DOHH2 (cell line): Measurements from ENCODE around the gene ZKSCAN3.

Experiments used
- EZH2phosphoT487 ChIP-seq: fragments of 200-600 bp; sonication (generic); IDR thresholded peaks from 2 replicates; pipeline ENCODE4 v1.6.1; 2017; ENCODE audit warnings: borderline replicate concordance, mild to moderate bottlenecking, antibody characterized with exemption, low read length, moderate library complexity, mixed read lengths
- TF ChIP-seq, protein P1 (sequence below): fragments of 200-600 bp; sonication (generic); IDR thresholded peaks from one replicate; pipeline ENCODE4 v1.5.1; 2014; ENCODE audit warnings: antibody characterized with exemption, mild to moderate bottlenecking, low read depth, low read length; ENCODE audit not compliant: poor library complexity, severe bottlenecking

DNA sequence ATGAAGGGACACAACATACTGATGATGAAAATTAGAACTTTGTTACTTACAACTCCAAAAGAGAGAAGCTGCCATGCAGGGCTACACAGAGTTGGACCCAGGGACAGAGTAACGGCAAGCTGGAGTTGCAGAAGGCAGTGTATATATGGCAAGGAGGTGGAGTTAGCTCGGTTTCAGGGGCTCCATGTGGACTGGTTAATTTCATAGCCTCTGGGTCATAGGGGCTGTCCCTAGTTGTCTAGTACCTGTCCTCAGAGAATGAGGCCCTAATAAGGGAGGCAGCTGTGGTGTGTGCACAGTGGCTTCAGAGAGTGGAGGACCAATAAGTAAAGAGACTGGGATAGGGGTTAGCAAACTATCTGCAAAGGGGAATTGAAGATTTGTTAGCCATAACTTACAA is 57.7 kb downstream of the ZKSCAN3 start:
- TF ChIP-seq, protein P1, sequence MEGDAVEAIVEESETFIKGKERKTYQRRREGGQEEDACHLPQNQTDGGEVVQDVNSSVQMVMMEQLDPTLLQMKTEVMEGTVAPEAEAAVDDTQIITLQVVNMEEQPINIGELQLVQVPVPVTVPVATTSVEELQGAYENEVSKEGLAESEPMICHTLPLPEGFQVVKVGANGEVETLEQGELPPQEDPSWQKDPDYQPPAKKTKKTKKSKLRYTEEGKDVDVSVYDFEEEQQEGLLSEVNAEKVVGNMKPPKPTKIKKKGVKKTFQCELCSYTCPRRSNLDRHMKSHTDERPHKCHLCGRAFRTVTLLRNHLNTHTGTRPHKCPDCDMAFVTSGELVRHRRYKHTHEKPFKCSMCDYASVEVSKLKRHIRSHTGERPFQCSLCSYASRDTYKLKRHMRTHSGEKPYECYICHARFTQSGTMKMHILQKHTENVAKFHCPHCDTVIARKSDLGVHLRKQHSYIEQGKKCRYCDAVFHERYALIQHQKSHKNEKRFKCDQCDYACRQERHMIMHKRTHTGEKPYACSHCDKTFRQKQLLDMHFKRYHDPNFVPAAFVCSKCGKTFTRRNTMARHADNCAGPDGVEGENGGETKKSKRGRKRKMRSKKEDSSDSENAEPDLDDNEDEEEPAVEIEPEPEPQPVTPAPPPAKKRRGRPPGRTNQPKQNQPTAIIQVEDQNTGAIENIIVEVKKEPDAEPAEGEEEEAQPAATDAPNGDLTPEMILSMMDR = no peak
- no peak for TF ChIP-seq EZH2phosphoT487
